Epithelial cell of prostate (primary cell): Measurements from ENCODE around the gene PNPLA6.

Experiments
- DNase-seq: peaks from one replicate; pipeline ENCODE4 v3.0.0-alpha.2; 2011; ENCODE audit warnings: low read depth, low spot score
- H3K27ac ChIP-seq: fragments of 450-650 bp; 2 replicates; pipeline ENCODE4 v1.5.1; 2017; ENCODE audit warnings: mild to moderate bottlenecking

Gene PNPLA6

DNA sequence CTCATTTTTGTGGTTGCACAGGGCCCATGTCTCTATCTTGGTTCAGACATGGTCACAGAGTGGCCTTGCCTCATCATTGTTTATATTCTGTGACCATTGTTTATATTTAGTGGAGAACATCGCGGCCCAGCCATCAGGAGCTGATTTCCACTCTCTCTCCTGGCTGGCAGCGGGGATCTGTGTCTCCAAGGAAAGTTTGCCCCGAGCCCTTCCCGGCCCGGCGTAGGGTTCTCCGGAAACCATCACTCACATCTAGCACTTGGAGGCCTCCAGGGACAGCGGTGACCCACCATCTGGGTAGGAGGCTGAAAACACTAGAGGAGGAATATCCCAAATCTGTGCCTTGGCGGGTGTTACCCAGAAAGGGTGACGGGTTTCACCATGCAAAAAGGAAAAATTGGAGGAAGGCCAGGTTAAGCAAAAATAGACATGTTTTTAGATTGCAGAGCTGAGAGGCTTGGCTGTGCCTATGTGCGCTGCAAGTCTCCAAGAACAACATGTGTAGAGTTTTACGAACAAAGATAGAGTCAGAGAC lies 20.3 kb upstream of the PNPLA6 start:
- no peak for DNase-seq
- no peak overlapping the region for H3K27ac ChIP-seq

DNA sequence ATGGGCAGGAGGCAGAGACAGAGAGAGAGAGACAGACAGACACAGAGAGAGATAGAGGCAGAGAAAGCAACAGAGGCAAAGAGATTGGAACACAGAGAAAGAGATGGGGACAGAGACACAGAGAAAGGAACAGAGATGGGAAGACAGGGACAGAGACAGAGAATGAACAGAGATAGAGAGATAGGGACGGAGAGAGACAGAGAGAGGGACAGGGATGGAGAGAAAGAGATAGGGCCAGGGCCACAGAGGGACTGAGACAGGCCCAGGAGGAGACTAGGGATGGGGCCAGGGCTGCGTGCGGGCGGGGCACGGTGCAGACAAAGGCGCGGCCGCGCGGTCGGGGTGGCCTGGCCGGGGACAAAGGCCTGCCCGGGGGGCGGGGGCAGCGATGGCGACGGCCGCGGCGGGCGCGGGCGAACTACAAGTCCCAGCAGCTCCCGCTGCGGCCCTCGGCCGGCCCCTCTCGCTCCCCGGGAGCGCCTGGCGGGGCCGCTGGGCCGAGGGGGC lies 19.8 kb upstream of the PNPLA6 start, which contains the start of gene ZNF358:
Gene ZNF358 (plus strand): TSS at position 459 of the 507 bp plus-strand sequence. CDS start 3,140 bp downstream, outside the sequence.
- no peak for DNase-seq
- H3K27ac ChIP-seq: no peak within 1 kb of the TSS

DNA sequence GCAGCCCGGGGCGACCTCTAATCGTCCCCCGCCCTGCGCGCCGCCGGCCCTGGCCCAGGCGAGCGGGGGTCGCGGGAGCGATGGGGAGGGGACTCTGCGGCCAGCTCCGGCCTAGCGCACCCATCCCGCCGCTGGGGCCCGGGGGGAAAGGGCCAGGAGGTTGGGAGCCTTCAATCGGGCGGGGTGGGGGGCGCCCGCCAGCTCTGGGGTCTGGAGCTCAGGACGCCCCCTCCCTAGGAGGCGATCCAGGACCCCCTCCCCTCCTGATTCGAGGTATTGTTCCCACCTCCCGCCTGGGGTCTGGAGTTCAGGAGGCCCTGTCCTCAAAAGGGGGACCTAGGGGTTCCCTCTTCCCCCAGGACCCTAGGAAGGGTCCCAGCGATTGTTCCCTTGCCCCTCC lies 19.2 kb upstream of the PNPLA6 start:
- no peak overlapping the region for H3K27ac ChIP-seq

DNA sequence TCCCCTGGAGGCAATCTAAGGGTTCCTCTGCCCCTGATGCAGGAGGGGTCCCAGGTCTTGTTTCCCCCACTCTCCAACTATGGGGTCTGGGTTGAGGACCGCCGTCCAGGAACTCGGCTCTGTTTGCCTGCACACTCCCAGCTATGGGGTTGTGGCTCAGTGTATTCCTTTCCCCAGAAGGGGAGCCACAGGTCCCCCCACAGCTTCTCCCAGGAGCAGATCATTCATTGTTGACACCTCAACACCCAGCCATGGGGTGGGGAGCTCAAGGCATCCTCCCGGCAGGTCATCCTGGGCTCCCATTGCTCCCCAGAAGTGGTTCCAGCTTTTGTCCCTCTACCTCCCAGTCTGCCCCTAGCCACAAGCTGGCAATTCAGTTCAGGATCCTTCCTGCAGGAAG lies 18.6 kb upstream of the PNPLA6 start:
- DNase-seq: no peak
- no peak overlapping the region for H3K27ac ChIP-seq

More for the DNA sequence above, 19.2 kb upstream of the PNPLA6 start:
- DNase-seq: no peak

DNA sequence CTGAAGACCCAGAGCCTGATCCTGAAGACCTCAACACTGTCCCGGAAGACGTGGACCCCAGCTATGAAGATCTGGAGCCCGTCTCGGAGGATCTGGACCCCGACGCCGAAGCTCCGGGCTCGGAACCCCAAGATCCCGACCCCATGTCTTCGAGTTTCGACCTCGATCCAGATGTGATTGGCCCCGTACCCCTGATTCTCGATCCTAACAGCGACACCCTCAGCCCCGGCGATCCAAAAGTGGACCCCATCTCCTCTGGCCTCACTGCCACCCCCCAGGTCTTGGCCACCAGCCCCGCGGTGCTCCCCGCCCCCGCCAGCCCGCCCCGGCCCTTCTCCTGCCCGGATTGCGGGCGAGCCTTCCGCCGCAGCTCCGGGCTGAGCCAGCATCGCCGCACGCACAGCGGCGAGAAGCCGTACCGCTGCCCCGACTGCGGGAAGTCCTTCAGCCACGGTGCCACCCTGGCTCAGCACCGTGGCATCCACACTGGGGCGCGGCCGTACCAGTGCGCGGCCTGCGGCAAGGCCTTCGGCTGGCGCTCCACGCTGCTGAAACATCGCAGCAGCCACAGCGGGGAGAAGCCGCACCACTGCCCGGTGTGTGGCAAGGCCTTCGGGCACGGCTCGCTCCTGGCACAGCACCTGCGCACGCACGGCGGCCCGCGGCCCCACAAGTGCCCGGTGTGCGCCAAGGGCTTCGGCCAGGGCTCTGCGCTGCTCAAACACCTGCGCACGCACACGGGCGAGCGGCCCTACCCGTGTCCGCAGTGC lies 16.0 kb upstream of the PNPLA6 start:
- DNase-seq: no peak
- no peak overlapping the region for H3K27ac ChIP-seq

DNA sequence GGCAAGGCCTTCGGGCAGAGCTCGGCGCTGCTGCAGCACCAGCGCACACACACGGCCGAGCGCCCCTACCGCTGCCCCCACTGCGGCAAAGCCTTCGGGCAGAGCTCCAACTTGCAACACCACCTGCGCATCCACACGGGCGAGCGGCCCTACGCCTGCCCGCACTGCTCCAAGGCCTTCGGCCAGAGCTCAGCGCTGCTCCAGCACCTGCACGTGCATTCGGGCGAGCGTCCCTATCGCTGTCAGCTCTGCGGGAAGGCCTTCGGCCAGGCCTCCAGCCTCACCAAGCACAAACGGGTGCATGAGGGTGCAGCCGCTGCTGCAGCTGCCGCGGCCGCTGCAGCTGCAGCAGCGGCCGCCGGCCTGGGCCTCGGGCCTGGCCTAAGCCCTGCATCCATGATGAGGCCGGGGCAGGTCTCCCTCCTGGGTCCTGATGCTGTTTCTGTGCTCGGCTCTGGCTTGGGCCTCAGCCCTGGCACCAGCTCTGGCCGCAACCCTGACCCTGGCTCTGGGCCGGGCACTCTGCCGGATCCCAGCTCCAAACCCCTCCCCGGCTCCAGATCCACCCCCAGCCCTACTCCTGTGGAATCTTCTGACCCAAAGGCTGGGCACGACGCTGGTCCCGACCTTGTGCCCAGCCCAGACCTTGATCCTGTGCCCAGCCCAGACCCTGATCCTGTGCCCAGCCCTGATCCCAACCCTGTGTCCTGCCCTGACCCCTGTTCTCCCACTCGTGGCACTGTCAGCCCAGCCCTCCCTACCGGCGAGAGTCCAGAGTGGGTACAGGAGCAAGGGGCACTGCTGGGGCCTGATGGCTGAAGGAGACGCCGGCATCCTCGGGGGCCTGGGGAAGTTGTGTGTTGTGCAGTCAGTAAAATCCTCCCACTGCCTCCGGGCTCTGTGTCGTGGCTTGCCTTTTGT lies 15.1 kb upstream of the PNPLA6 start:
- no peak overlapping the region for H3K27ac ChIP-seq
- no peak for DNase-seq

DNA sequence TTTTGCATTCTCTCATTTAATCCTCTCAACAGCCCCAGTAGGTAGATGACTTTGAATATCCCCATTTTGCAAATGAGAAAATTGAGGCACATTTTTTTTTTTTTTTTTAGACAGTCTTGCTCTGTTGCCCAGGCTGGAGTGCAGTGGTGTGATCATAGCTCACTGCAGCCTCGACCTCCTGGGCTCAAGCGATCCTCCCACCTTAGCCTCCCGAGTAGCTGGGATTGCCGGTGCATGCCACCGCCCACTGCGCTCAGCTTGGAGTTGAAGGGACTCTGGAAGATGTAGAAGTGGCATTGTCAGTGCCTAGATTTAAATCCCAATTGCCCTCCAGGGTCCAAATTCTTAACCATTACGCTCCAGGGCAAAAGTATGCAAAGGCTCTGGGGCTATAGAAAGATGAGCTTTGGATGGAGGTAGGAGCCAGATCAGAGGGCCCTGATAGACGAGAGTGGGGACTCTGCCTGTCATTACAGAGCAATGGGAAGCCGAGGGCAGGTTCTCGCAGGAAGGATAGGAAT lies 13.9 kb upstream of the PNPLA6 start:
- DNase-seq: no peak
- H3K27ac ChIP-seq: no peak overlapping the region

DNA sequence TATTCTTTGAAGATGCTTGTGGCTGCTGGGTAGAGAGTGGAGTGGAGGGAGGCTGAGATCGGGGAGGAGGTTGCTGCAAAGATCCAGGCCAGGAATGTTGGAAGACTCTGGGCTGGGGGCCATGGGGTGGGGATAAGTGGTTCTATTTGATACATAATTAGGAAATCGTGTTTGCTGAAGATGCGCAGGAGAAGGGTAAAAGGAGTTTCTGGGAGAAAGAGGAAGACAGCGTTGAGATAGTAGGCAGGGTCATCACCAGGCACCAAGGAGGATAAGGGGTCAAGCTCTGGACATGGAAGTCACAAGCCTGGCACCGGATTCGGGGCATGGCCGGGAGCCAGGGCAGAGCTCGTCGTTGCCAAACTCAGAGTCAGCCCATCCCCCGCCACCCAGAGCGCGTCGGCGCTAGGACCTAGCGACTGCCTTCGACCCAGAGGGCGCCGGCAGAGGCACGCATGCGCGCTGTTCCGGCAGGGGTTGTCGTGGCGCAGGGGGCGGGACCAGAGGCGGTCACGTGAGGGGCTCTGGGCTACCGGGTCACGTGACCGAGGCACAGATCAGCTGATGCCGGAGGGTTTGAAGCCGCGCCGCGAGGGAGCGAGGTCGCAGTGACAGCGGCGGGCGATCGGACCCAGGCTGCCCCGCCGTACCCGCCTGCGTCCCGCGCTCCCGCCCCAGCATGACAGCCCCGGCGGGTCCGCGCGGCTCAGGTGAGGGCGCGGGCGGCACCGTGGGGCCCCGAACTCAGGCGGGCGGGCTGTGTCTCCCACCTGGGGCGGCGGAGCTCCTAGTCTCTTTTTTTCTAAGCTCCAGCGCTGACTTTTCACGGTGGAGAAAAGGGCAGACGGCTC lies 13.2 kb upstream of the PNPLA6 start, which contains the start of gene MCOLN1:
Gene MCOLN1 (plus strand): TSS at position 553 of the 851 bp plus-strand sequence. CDS start 127 bp downstream, at position 680.
- peak; percentile 66 for DNase-seq
- H3K27ac ChIP-seq: no peak within 1 kb of the TSS

DNA sequence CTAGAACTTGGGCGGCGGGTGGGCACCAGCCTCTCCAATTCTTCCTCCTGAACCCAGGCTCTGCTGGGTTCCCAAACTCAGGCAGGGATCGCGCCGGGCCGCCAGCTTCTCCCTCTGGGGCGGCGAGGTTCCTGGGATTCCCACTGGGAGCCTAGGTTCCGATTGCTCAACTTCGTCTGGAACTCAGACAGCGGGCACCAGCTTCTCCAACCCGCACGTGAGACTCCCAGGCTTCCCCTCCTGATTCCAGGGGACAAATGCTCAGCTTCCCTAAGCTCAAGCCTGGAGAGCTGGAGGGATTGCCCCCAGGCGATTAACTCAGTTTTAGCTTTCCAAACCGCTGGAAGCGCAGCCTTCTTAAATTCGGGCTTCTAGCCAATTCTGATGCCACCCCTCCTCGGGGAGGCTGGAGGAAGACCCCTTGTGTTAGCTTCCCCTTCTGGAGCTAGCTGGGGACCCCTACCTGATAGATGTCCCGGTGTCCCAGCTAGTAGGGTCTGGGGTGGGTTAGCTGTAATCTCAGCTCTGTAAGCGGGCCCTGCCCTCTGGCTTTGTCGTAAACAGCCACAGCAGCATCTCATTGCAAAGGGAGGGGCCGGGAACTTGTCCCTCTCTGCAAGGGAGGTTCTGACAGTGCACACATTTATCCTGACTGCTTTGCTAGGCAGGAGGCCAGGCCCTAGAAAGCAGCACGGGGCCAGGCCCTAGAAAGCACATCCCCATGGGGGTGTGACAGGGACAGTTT lies 12.4 kb upstream of the PNPLA6 start:
- DNase-seq: no peak
- no peak overlapping the region for H3K27ac ChIP-seq

DNA sequence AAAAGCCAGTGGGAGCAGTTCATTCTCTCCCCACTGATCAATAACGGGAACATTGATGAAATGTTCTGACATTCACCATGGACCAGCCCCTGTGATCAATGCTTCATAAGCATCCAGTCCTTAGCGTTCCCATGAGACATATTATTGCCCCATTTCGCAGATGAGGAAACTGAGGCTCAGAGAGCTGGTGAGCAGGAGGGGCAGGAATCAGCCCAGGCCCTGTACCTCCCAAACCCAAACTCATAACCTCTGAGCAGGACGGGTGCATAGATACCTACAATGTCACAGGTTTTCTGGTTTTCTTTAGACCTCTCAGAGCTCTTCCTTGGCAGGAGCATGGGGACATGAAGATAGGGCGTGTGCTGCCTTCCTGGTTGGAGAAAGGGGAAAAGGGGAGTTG lies 11.0 kb upstream of the PNPLA6 start:
- no peak overlapping the region for H3K27ac ChIP-seq
- DNase-seq: no peak

DNA sequence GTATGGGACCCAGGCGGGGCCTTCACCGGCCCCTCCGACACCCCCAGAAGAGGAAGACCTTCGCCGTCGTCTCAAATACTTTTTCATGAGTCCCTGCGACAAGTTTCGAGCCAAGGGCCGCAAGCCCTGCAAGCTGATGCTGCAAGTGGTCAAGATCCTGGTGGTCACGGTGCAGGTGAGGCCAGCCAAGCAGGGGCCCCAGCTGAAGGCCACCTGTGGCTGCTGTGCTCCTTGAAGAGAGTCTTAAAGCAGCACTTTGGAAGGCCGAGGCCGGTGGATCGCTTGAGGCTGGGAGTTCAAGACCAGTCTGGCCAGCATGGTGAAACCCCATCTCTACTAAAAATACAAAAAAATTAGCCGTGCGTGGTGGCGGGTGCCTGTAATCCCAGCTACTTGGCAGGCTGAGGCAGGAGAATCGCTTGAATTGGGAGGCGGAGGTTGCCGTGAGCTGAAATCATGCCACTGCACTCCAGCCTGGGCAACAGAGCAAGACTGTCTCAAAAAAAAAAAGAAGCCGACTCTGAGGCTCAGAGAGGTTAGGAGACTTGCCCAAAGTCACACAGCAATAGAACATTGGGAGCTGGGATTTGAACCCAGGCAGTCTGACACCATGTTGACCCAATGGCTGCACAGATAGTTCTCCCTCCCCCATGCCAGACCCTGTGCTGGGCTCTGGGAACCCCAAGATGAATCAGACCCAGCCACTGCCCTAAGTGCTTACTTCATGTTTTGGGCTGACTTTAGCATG lies 10.4 kb upstream of the PNPLA6 start:
- no peak for DNase-seq

DNA sequence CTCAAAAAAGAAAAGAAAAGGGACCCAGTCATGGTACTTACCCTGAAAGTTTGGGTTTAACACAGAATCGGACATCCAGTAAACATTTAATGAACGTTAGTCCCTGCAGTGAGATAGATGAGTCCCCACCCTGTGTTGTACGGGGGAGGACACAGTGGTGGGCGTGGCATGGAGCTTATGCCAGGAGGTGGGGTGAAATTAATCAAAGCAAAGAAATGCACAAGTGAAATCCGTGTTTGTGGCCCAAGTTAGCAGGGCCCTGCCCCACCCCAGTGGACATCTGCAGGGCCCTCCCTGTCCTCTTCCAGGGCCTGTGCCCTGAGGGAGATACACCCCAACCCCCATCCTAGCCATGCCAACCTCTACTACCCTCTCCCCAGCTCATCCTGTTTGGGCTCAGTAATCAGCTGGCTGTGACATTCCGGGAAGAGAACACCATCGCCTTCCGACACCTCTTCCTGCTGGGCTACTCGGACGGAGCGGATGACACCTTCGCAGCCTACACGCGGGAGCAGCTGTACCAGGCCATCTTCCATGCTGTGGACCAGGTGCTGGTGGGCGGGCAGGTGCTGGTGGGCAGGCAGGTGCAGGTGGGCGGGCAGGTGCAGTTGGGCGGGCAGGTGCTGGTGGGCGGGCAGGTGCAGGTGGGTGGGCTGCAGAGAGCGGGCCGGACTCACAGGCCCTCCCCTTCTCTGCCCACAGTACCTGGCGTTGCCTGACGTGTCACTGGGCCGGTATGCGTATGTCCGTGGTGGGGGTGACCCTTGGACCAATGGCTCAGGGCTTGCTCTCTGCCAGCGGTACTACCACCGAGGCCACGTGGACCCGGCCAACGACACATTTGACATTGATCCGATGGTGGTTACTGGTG lies 9.2 kb upstream of the PNPLA6 start:
- no peak for DNase-seq
- H3K27ac ChIP-seq: no peak overlapping the region

More for the DNA sequence above, 10.4 kb upstream of the PNPLA6 start:
- no peak overlapping the region for H3K27ac ChIP-seq

DNA sequence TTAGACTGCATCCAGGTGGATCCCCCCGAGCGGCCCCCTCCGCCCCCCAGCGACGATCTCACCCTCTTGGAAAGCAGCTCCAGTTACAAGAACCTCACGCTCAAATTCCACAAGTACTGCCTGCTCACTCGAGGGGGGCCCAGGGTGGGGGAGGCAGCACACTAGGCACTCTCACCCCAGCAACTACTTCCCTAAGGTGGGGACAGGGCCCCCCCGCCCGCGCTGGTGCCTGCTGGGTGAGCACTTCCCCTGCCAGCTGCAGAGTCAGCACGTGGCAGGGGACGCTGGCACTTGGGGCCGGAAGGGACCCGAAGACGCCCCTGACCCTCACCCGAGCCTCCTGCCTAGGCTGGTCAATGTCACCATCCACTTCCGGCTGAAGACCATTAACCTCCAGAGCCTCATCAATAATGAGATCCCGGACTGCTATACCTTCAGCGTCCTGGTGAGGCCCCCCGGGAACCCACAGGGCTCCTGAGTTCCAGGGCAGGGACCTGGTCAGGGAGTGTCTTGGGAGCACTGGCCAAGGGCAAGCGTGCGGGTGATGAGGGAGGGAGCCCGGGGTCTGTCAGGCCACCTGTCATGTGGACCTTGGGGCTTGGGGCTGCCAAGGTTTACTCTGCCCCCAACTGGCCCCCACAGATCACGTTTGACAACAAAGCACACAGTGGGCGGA lies 7.9 kb upstream of the PNPLA6 start:
- no peak for DNase-seq
- H3K27ac ChIP-seq: no peak overlapping the region

DNA sequence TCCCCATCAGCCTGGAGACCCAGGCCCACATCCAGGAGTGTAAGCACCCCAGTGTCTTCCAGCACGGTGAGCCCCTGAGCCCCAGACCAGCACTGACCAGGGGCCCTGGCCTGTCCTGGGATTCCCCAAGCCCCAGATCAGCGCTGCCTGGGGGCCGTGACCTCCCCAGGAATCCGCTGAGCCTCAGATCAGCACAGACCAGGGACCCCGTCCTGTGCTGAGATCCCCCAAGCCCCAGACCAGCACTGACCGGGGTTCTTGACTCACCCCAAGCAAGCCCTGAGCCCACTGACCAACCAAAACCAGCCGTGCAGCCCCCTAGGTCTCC lies 7.4 kb upstream of the PNPLA6 start:
- no peak overlapping the region for H3K27ac ChIP-seq

DNA sequence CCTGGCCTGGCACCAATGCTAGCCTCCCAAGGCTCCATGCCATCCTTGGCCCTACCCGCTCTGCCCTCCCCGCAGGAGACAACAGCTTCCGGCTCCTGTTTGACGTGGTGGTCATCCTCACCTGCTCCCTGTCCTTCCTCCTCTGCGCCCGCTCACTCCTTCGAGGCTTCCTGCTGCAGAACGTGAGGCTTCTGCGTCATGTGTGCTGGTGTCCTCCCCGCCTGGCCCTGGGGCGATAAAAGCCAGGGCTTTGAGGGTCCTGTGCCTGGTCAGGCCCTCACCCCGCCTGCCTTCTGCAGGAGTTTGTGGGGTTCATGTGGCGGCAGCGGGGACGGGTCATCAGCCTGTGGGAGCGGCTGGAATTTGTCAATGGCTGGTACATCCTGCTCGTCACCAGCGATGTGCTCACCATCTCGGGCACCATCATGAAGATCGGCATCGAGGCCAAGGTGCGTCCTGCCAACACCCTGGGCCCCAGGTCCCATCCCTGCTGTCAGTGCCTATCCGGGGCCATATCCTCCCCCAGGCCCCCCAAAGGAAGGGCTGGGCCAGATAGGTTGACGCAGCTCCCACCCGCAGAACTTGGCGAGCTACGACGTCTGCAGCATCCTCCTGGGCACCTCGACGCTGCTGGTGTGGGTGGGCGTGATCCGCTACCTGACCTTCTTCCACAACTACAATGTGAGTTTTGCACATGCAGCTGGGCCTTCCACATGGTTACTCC lies 6.8 kb upstream of the PNPLA6 start:
- H3K27ac ChIP-seq: no peak overlapping the region
- DNase-seq: no peak

More for the DNA sequence above, 7.4 kb upstream of the PNPLA6 start:
- DNase-seq: no peak

DNA sequence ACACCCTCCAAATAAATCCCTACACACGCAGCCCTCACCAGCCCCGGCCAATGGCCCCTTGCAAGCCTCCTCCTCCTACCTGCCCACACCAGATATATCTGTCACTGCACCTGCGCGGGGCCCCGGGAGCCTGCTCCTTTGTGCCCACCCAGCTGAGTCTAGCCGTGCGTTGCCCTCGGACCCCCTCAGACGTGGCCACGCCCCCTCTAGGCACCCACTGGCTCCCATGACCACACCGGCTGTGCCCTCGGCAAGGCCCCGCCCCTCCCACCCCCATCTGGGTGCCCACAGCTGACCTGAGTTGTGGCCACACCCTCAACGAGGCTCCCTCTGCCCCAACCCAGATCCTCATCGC lies 6.3 kb upstream of the PNPLA6 start:
- no peak for DNase-seq
- no peak overlapping the region for H3K27ac ChIP-seq
